CD4-positive, alpha-beta T cell treated with Interleukin-15 for 1 hour (primary cell): ENCODE measurements around the gene GNAI3.
A peak's percentile ranks its signal among the peaks of the same experiment; 100 is the strongest.
"Not testable (repeated sequence)": the region's sequence is repeated elsewhere in the genome, so short reads cannot be mapped to it uniquely, and the experiment has no call there.

Experiments
- DNase-seq: peaks from one replicate; pipeline ENCODE4 v3.0.0-alpha.2; 2020

Gene GNAI3

DNA sequence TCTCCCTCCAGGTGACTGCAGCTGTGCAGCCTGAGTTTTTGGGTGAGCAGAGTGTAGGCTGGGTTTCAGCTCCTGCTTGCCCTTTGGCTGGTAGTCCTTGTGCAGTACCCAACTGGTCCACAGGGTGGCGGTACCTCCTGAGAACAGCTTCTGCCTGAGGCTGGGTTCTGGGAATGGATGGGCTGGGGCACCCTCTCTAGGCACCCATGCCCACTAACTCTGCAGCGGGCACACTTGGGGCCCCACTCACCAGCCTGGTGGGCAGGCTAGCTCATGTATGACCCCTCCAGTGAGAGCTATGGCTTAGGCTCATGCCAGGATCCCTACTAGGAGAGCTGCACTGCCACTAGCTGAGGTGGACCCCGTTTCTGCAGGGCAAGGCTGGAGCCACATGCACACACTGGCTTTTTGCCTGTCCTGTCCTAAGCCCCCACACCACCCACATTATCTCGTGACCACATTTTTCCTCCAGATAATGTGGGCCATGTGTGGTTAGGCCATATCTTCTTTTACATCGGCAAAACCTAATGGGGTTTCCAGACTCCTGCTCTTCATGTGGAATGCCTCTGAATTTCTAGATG is 92.0 kb downstream of the GNAI3 start:
- DNase-seq, result peak; percentile 80

DNA sequence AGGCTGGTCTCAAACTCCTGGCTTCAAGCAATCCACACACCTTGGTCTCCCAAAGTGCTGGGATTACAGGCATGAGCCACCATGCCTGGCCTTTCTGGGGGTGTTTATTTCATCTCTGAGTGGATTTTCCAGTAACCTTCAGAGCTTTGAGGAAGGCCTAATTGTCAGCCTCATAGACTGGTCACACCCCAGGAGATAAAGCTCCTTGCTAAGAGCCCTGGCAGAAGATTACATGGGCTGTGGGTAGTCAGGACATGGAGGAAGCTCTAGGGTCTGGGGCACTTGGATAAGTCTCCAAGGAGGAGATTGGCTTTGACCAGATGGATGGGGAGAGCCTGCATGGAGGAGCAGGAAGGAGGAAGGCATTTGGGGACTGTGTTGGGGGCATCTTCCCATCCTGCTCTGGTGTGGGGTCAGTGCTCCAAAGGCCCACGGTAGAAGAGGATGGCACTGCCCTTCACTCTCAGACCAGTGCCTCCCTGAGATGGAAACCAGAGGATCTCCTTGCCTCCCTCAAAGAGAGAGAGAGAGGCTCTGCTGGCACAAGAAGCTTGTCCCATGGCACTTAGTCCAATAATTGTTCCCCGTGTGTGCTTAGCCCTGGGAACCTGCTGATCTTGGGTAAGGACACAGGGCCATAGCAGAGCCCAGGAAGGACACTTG is 92.8 kb downstream of the GNAI3 start:
- no peak for DNase-seq

DNA sequence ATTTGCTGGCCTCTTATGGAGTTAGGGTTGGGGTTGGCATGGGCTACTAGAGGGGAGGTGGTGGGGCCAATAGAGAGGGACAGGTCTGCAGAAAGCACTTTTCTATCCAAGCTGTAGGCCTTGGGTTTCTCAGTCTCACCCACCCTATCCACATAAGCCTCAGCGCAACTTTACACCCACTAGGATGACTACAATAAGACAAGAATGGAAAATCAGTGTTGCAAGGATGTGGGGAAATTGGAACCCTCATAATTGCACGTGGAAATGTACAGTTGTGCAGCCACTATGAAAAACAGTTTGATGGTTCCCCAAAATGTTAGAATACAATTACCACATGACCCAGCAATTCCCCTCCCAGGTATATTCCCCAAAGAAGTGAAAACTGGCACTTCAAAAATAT is 93.4 kb downstream of the GNAI3 start:
- DNase-seq, result no peak

GRCh38 chr1:109642626-109643025 is 94.2 kb downstream of the GNAI3 start:
- DNase-seq, result no peak

- DNase-seq, result peak; percentile 80
These were observed 95.2 kb downstream of the GNAI3 start for GRCh38 chr1:109643385-109644230.

- DNase-seq, result no peak
These were observed 96.3 kb downstream of the GNAI3 start for GRCh38 chr1:109644670-109645069.

DNA sequence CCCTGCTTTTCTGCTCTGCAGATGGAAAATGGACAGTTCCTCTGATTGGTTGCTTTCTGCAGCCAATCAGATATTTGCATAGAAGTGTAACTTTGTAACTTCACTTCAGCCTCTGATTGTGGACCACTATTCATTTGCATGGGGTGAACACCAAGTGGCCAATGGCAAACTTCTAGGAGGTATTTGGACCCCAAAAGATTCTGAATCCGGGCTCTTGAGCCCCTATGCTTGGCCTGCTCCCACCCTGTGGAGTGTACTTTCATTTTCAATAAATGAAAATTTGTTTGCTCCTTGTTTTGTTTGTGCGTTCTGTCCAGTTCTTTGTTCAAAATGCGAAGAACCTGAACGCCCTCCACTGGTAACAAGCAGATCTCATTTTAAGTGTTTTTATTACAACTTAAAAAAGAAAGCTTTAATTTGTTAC is 101.1 kb downstream of the GNAI3 start:
- no peak for DNase-seq

- DNase-seq, result no peak
These were observed 102.2 kb downstream of the GNAI3 start for GRCh38 chr1:109650609-109651008.

DNA sequence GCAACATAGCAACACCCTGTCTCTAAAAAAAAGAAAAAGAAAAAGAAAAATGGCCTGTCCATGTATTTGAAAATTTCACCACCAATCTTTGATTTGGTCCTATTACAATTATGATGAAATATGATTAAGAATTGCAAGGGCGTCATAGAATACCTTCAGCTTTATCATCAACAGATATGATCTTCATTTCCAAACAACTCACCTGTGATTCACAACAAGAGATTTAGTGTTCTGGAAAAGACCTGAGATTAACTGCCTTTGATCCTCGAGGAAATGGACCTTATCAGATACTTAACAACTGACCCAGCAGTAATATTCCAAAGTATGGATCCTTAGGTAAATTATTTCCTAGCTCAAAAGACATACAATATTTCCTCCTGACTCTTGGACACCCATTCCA is 104.0 kb downstream of the GNAI3 start:
- no peak for DNase-seq

DNA sequence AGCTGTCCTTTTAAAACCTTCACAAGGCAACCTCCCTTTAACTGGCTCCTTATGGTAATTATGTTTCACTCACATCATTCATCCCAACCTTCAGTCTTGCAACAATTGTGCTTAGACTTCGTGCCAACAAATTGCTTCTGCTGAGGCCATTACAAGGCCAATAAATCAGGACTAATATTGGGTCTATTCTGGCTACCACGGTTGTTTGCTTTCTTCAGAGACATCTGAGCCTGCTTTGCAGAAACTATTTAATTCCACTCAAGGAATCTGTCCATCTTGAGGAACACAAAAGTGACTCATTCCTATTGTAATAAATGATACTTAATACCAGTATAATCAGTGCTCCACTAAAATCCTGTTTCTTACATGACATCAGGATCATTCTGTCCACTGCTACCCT is 104.9 kb downstream of the GNAI3 start:
- DNase-seq, result no peak

- DNase-seq, result no peak
These were observed 106.1 kb downstream of the GNAI3 start for GRCh38 chr1:109654519-109654918.

DNA sequence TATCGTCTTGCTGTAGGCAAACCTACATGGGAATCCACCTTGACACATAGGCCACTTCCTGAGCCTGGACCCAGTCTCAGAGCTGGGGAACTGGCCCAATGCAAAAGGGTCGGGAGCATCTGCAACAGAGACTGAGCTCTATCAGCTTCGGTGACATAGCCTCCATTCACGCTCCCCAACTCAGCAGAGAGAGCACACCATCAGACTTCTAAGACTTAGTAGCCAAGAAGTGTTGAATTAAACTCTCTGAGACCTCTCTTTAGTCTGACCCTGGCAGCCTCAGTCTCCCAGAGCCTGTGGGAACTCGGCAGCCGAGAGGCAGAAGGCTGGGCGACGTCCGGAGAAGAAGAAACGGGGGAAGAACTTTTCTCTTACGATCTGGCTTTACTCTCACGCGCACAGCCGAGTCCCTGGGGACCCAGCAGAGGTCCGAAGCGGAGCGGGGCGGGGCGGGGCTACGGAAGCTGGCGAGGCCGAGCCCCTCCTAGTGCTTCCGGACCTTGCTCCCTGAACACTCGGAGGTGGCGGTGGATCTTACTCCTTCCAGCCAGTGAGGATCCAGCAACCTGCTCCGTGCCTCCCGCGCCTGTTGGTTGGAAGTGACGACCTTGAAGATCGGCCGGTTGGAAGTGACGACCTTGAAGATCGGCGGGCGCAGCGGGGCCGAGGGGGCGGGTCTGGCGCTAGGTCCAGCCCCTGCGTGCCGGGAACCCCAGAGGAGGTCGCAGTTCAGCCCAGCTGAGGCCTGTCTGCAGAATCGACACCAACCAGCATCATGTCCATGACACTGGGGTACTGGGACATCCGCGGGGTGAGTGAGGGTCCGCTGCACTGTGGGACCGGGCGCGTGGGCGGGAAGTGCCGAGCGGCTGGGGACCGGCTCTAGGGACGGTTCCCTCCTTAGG is 107.5 kb downstream of the GNAI3 start, which contains the start of gene GSTM4:
GSTM4 (plus strand) TSS at position 485 of the 905 bp plus-strand sequence; CDS start at position 776, 291 bp downstream.
- DNase-seq, result peak; percentile 67

DNA sequence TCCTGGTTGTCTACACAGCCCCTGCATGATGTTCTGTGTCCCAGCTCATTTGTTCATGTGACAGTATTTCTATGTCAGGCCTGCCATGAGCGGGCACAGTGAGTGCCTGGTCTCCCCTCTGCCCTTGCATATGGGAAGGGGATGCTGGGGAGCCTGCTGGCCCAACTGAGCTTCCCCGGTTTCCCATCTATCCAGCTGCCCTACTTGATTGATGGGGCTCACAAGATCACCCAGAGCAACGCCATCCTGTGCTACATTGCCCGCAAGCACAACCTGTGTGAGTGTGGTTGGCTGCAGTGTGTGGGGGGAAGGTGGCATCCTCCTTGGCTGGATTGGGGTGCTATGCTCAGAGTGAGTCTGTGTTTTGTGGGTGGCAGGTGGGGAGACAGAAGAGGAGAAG is 109.0 kb downstream of the GNAI3 start:
- no peak for DNase-seq

- DNase-seq, result no peak
These were observed 109.6 kb downstream of the GNAI3 start for GRCh38 chr1:109657970-109658369.

GRCh38 chr1:109658533-109659042 is 110.2 kb downstream of the GNAI3 start:
- no peak for DNase-seq

GRCh38 chr1:109659145-109659544 is 110.7 kb downstream of the GNAI3 start:
- no peak for DNase-seq

- no peak for DNase-seq
These were observed 111.7 kb downstream of the GNAI3 start for GRCh38 chr1:109659997-109660690.

GRCh38 chr1:109660691-109661026 is 112.2 kb downstream of the GNAI3 start:
- not testable (repeated sequence) for DNase-seq

DNA sequence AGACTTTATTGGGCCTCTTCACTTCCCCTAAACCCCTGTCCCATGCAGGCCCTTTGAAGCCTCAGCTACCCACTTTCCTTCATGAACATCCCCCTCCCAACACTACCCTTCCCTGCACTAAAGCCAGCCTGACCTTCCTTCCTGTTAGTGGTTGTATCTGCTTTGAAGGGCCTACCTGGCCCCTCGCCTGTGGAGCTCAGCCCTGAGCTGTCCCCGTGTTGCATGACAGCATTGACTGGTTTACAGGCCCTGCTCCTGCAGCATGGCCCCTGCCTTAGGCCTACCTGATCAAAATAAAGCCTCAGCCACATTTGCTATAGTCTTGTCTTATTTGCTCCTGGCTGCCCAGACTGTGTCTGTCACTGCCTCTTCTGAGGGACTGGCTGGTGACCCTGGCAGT is 113.0 kb downstream of the GNAI3 start:
- no peak for DNase-seq

GRCh38 chr1:109664671-109665070 is 116.3 kb downstream of the GNAI3 start:
- DNase-seq, result no peak

- peak; percentile 77 for DNase-seq
These were observed 119.2 kb downstream of the GNAI3 start, which contains the start of gene GSTM2 for GRCh38 chr1:109667452-109668122. GSTM2 (plus strand) TSS chr1:109668057; CDS start chr1:109668116, 59 bp downstream.
